ENCODE results near the gene CHRNE.

The CHRNE gene

DNA sequence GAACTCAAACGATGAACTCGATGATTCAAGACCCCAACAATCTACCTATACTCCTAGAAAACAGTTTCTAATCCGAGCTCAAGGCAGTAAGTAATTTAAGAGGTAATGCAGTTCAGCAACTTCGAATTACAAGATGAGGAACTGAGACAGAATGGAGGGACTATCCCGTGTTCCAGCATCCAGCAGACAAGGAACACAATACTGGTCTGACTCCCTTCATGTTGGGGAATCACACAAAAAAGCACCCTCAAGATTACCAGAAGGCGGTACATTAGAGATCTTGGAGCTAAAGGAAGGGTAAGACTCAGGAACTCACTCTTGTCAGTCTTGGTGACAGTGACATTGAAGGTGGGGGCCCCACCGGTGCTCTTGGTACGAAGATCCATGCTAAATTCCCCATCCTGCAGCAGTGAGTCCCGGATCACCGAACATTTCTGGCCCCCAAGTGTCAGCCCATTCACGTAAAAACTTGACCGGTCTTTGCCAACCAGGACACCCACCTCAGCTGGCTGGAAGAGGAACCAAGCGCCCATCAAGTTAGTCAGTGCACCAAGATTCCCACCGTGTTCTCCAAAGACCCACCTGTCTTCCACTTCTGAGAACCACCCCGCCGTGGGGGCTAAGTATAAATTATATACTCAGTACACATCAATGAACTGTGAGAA, 43.5 kb upstream of the CHRNE start:
- H3K79me2 ChIP-seq (ENCODE audit: control insufficient read depth, insufficient read depth, low read length, unreplicated experiment): peaks cover 66% of the 10 kb centered on the region
- peaks cover 51% of the 10 kb centered on the region for H3K4me1 ChIP-seq (ENCODE audit: control insufficient read depth, insufficient read depth, low read length, unreplicated experiment)
- no peak overlapping the region for H2AFZ ChIP-seq (ENCODE audit: low read length, unreplicated experiment)
- peak overlapping the region; percentile 92 for H3K27ac ChIP-seq (ENCODE audit: low read depth, low read length)
- H3K36me3 ChIP-seq (ENCODE audit: insufficient read depth, low read length): peaks cover 16% of the 10 kb centered on the region; the same call in 1 of the 2 replicates
- no peaks in the 10 kb centered on the region for H3K27me3 ChIP-seq (ENCODE audit: insufficient read depth, low read length)
- H3K4me3 ChIP-seq (ENCODE audit: low read depth, low read length): peak overlapping the region; percentile 90

DNA sequence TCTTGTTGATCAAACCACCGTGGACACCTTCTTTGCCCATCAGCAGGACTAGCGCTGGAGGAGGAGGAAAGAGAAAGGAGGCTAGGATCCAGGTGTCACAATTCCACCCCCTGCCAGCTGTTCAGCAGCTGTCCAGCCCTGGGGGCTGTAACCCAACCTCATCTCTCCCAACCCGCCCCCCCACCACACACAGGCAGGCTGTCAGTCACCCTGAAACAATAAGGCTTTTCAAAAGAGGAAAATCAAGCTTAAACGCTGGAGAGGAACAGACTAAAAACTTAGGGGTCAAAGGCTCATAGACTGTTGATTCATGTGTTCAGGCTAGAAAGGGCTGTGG, 43.0 kb upstream of the CHRNE start:
- Histone ChIP-seq H2AFZ (ENCODE audit: low read length, unreplicated experiment) (no peak overlapping the region), H3K27me3 (ENCODE audit: insufficient read depth, low read length) (no peaks in the 10 kb centered on the region), H3K27ac (ENCODE audit: low read depth, low read length) (peak overlapping the region; percentile 92), H3K79me2 (ENCODE audit: control insufficient read depth, insufficient read depth, low read length, unreplicated experiment) (peaks cover 71% of the 10 kb centered on the region), H3K4me1 (ENCODE audit: control insufficient read depth, insufficient read depth, low read length, unreplicated experiment) (peaks cover 53% of the 10 kb centered on the region), H3K4me3 (ENCODE audit: low read depth, low read length) (peak overlapping the region; percentile 90), H3K36me3 (ENCODE audit: insufficient read depth, low read length) (peaks cover 16% of the 10 kb centered on the region; the same call in 1 of the 2 replicates)

DNA sequence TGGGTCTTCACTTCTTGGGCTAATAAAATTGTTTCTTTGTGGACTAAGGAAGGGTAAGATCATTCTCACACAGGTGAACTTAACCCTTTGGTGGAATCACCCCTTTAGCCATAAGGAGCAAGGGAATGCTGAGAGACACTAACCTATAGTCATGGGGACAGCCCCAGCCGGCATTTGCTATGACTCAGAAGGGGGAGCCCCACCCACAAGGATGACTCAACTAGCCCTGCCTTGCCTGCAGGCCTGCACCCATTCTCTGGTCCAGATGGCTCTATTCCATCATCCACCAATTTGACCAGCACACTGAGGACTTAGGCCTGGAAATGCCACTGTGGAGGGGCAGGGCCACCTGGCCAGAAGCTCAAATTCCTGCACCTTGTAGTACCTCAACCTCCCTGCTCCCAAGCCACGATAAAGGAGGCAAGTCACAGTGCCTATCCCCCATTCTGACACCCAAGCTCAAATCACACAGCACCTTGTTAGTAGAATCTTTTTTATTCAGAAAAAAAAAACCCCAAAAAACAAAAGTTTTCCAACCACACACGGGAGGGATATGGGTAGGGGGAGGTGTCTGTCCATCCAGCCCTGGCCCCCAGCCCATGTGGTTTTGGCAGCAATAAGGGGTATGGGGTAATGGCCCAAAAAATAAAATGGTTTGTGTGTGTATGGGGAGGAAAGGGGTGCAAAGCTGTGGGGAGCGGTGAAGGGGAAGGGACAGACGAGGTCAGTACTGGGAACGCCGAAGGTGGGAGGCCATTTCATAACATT, 42.5 kb upstream of the CHRNE start:
- Histone ChIP-seq H3K27ac (ENCODE audit: low read depth, low read length) (peak overlapping the region; percentile 92), H3K79me2 (ENCODE audit: control insufficient read depth, insufficient read depth, low read length, unreplicated experiment) (peaks cover 73% of the 10 kb centered on the region), H3K36me3 (ENCODE audit: insufficient read depth, low read length) (peaks cover 16% of the 10 kb centered on the region; the same call in 1 of the 2 replicates)

GRCh38 chr17:4944554-4945175, 41.8 kb upstream of the CHRNE start:
- peak overlapping the region; percentile 32; the same call in 1 of the 2 replicates for H3K4me3 ChIP-seq (ENCODE audit: low read depth, low read length)
- H3K36me3 ChIP-seq (ENCODE audit: insufficient read depth, low read length): peaks cover 16% of the 10 kb centered on the region; the same call in 1 of the 2 replicates
- peak overlapping the region; percentile 63 for H3K27ac ChIP-seq (ENCODE audit: low read depth, low read length)
- H3K4me1 ChIP-seq (ENCODE audit: control insufficient read depth, insufficient read depth, low read length, unreplicated experiment): peaks cover 45% of the 10 kb centered on the region
- H3K27me3 ChIP-seq (ENCODE audit: insufficient read depth, low read length): no peaks in the 10 kb centered on the region
- H2AFZ ChIP-seq (ENCODE audit: low read length, unreplicated experiment): no peak overlapping the region
- peaks cover 73% of the 10 kb centered on the region for H3K79me2 ChIP-seq (ENCODE audit: control insufficient read depth, insufficient read depth, low read length, unreplicated experiment)

More for the DNA sequence above, 42.5 kb upstream of the CHRNE start:
- Histone ChIP-seq H3K4me3 (ENCODE audit: low read depth, low read length) (peak overlapping the region; percentile 90), H3K4me1 (ENCODE audit: control insufficient read depth, insufficient read depth, low read length, unreplicated experiment) (peaks cover 48% of the 10 kb centered on the region), H3K27me3 (ENCODE audit: insufficient read depth, low read length) (no peaks in the 10 kb centered on the region), H2AFZ (ENCODE audit: low read length, unreplicated experiment) (no peak overlapping the region)

DNA sequence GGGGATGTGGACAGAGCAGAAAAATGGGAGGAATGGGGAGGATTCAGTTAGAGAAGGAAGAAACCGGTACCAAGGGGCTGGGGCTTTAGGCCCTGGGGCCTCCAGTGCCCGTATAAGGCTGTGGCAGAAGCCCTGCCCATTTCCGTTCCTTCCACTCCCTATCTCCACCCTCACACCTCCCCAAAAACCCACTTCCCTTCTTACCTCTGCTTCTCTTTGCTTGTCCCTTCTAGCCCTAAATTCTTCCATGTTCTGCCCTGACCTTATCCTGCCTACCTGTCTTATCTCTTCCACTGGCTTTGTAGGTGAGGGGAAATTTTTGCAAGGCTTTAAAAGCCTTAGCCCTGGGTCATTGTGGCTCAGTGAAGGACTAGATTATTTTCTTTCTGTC, 41.3 kb upstream of the CHRNE start:
- H3K4me3 ChIP-seq (ENCODE audit: low read depth, low read length): no peak overlapping the region
- H3K36me3 ChIP-seq (ENCODE audit: insufficient read depth, low read length): peaks cover 16% of the 10 kb centered on the region; the same call in 1 of the 2 replicates
- H3K27me3 ChIP-seq (ENCODE audit: insufficient read depth, low read length): no peaks in the 10 kb centered on the region
- peaks cover 76% of the 10 kb centered on the region for H3K79me2 ChIP-seq (ENCODE audit: control insufficient read depth, insufficient read depth, low read length, unreplicated experiment)
- peaks cover 45% of the 10 kb centered on the region for H3K4me1 ChIP-seq (ENCODE audit: control insufficient read depth, insufficient read depth, low read length, unreplicated experiment)
- H2AFZ ChIP-seq (ENCODE audit: low read length, unreplicated experiment): no peak overlapping the region
- peak overlapping the region; percentile 63 for H3K27ac ChIP-seq (ENCODE audit: low read depth, low read length)

GRCh38 chr17:4942760-4943508, 40.0 kb upstream of the CHRNE start:
- peaks cover 84% of the 10 kb centered on the region for H3K79me2 ChIP-seq (ENCODE audit: control insufficient read depth, insufficient read depth, low read length, unreplicated experiment)
- peaks cover 54% of the 10 kb centered on the region for H3K4me1 ChIP-seq (ENCODE audit: control insufficient read depth, insufficient read depth, low read length, unreplicated experiment)
- H3K27ac ChIP-seq (ENCODE audit: low read depth, low read length): peak overlapping the region; percentile 25; the same call in 1 of the 2 replicates
- H3K36me3 ChIP-seq (ENCODE audit: insufficient read depth, low read length): peaks cover 15% of the 10 kb centered on the region; the same call in 1 of the 2 replicates
- H2AFZ ChIP-seq (ENCODE audit: low read length, unreplicated experiment): no peak overlapping the region
- H3K27me3 ChIP-seq (ENCODE audit: insufficient read depth, low read length): no peaks in the 10 kb centered on the region
- H3K4me3 ChIP-seq (ENCODE audit: low read depth, low read length): no peak overlapping the region

- peaks cover 52% of the 10 kb centered on the region for H3K4me1 ChIP-seq (ENCODE audit: control insufficient read depth, insufficient read depth, low read length, unreplicated experiment)
- no peak overlapping the region for H2AFZ ChIP-seq (ENCODE audit: low read length, unreplicated experiment)
- peaks cover 3% of the 10 kb centered on the region; the same call in 1 of the 2 replicates for H3K36me3 ChIP-seq (ENCODE audit: insufficient read depth, low read length)
- H3K27ac ChIP-seq (ENCODE audit: low read depth, low read length): peak overlapping the region; percentile 89
- no peaks in the 10 kb centered on the region for H3K27me3 ChIP-seq (ENCODE audit: insufficient read depth, low read length)
- H3K79me2 ChIP-seq (ENCODE audit: control insufficient read depth, insufficient read depth, low read length, unreplicated experiment): peaks cover 69% of the 10 kb centered on the region
- H3K4me3 ChIP-seq (ENCODE audit: low read depth, low read length): peak overlapping the region; percentile 87
Measured at GRCh38 chr17:4941319-4941610, 38.4 kb upstream of the CHRNE start.

DNA sequence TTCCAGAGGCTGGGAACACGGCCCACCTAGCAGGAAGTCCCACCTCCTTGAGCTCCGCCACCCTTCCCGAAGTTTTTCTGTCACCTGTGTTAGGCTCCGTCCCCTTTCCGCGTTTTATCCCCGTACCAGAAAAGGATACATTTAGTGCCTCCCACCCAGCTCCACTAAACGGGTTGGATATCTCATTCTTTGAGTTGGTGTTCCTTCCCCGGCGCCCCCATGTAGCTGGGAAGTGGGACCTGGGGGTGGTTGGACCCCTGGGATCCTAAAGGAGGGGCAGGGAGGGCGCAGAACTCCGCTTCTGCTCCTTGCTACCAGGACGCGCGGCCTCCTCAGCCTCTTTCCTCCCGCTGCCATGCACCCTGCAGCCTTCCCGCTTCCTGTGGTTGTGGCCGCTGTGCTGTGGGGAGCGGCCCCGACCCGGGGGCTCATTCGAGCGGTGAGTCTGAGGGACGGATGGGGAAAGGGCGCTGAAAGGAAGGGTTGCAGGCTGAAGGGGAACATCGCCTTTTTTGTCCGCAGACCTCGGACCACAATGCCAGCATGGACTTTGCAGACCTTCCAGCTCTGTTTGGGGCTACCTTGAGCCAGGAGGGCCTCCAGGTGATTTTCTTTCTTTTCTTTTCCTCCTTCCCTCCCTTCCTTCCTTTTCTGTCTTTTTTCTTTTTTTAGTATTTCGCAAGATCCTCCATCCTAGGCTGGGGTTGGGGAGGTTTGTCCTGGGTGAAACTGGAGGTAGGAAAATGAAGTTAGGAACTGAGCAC, 37.8 kb upstream of the CHRNE start:
- Histone ChIP-seq H3K4me3 (ENCODE audit: low read depth, low read length) (peak overlapping the region; percentile 87), H2AFZ (ENCODE audit: low read length, unreplicated experiment) (peak overlapping the region; percentile 18), H3K79me2 (ENCODE audit: control insufficient read depth, insufficient read depth, low read length, unreplicated experiment) (peaks cover 64% of the 10 kb centered on the region), H3K4me1 (ENCODE audit: control insufficient read depth, insufficient read depth, low read length, unreplicated experiment) (peaks cover 48% of the 10 kb centered on the region), H3K27me3 (ENCODE audit: insufficient read depth, low read length) (no peaks in the 10 kb centered on the region), H3K36me3 (ENCODE audit: insufficient read depth, low read length) (no peaks in the 10 kb centered on the region; the same call in 1 of the 2 replicates), H3K27ac (ENCODE audit: low read depth, low read length) (peak overlapping the region; percentile 89)

- Histone ChIP-seq H3K27ac (ENCODE audit: low read depth, low read length) (peak within 1 kb of the TSS; percentile 89), H3K4me3 (ENCODE audit: low read depth, low read length) (peak within 1 kb of the TSS; percentile 87), H2AFZ (ENCODE audit: low read length, unreplicated experiment) (peak within 1 kb of the TSS; percentile 82), H3K36me3 (ENCODE audit: insufficient read depth, low read length) (no peaks in the 10 kb centered on the region), H3K79me2 (ENCODE audit: control insufficient read depth, insufficient read depth, low read length, unreplicated experiment) (peaks cover 58% of the 10 kb centered on the region), H3K27me3 (ENCODE audit: insufficient read depth, low read length) (no peaks in the 10 kb centered on the region), H3K4me1 (ENCODE audit: control insufficient read depth, insufficient read depth, low read length, unreplicated experiment) (peaks cover 42% of the 10 kb centered on the region)
Measured at GRCh38 chr17:4939796-4940554, 37.1 kb upstream of the CHRNE start, which contains the start of the genes RNF167 and SLC25A11. Gene RNF167, plus strand, starts transcription at chr17:4940268. Its CDS starts 642 bp downstream, at chr17:4940910. Gene SLC25A11, minus strand, starts transcription at chr17:4940046. Its CDS starts 136 bp downstream, at chr17:4939910.
